ENCODE measurements around the gene TOLLIP.

TOLLIP gene

GRCh38 chr11:1298695-1299492 lies 10.5 kb downstream of the TOLLIP start:
- DNase-seq (ENCODE audit: low spot score) = no peak

- DNase-seq (ENCODE audit: low spot score) = no peak
These were observed 11.6 kb downstream of the TOLLIP start for GRCh38 chr11:1297576-1298473.

GRCh38 chr11:1297011-1297575 lies 12.3 kb downstream of the TOLLIP start:
- DNase-seq (ENCODE audit: low spot score) = no peak

GRCh38 chr11:1296287-1296686 lies 13.1 kb downstream of the TOLLIP start:
- no peak for DNase-seq (ENCODE audit: low spot score)

GRCh38 chr11:1295591-1295990 lies 13.8 kb downstream of the TOLLIP start:
- DNase-seq (ENCODE audit: low spot score) = no peak

GRCh38 chr11:1295086-1295485 lies 14.3 kb downstream of the TOLLIP start:
- DNase-seq (ENCODE audit: low spot score) = no peak

- DNase-seq (ENCODE audit: low spot score) = no peak
These were observed 15.8 kb downstream of the TOLLIP start for GRCh38 chr11:1293619-1294015.

- DNase-seq (ENCODE audit: low spot score) = no peak
These were observed 16.5 kb downstream of the TOLLIP start for GRCh38 chr11:1292644-1293618.

- no peak for DNase-seq (ENCODE audit: low spot score)
These were observed 17.3 kb downstream of the TOLLIP start for GRCh38 chr11:1292018-1292643.

GRCh38 chr11:1291295-1292017 lies 18.0 kb downstream of the TOLLIP start:
- DNase-seq (ENCODE audit: low spot score) = no peak

GRCh38 chr11:1290052-1291040 lies 19.1 kb downstream of the TOLLIP start:
- DNase-seq (ENCODE audit: low spot score) = no peak

GRCh38 chr11:1289211-1289935 lies 20.1 kb downstream of the TOLLIP start:
- no peak for DNase-seq (ENCODE audit: low spot score)

GRCh38 chr11:1288426-1289151 lies 20.8 kb downstream of the TOLLIP start:
- no peak for DNase-seq (ENCODE audit: low spot score)

- no peak for DNase-seq (ENCODE audit: low spot score)
These were observed 21.5 kb downstream of the TOLLIP start for GRCh38 chr11:1287928-1288327.

- no peak for DNase-seq (ENCODE audit: low spot score)
These were observed 23.6 kb downstream of the TOLLIP start for GRCh38 chr11:1285876-1286275.

GRCh38 chr11:1285316-1285744 lies 24.1 kb downstream of the TOLLIP start:
- no peak for DNase-seq (ENCODE audit: low spot score)

- DNase-seq (ENCODE audit: low spot score) = no peak
These were observed 25.5 kb downstream of the TOLLIP start for GRCh38 chr11:1283906-1284305.

- DNase-seq (ENCODE audit: low spot score) = no peak
These were observed 26.3 kb downstream of the TOLLIP start for GRCh38 chr11:1283091-1283511.
